ENCODE results near the gene RNF166.

DNA sequence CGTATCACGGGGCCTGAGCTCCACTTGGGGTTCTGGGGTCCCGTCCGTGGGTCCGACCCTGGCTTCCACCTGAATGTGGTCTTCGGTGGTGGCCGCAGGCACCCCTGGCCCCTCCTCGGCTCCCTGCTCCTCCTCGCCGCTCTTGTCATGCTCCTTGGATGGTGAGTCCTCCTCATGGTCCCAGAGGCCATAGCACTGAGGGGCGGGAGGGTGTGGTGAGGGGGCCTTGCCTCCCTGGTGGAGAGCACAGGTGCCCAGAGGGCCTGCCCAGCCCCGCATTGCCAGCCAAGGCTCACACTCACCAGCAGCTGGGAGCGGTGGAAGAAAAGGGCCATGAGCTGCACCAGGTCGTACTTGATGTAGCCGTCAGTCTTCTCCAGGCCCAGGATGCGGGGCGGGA is 15.0 kb upstream of the RNF166 start:
- TF ChIP-seq, protein P1, sequence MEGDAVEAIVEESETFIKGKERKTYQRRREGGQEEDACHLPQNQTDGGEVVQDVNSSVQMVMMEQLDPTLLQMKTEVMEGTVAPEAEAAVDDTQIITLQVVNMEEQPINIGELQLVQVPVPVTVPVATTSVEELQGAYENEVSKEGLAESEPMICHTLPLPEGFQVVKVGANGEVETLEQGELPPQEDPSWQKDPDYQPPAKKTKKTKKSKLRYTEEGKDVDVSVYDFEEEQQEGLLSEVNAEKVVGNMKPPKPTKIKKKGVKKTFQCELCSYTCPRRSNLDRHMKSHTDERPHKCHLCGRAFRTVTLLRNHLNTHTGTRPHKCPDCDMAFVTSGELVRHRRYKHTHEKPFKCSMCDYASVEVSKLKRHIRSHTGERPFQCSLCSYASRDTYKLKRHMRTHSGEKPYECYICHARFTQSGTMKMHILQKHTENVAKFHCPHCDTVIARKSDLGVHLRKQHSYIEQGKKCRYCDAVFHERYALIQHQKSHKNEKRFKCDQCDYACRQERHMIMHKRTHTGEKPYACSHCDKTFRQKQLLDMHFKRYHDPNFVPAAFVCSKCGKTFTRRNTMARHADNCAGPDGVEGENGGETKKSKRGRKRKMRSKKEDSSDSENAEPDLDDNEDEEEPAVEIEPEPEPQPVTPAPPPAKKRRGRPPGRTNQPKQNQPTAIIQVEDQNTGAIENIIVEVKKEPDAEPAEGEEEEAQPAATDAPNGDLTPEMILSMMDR (IDR thresholded peaks at IDR 0.05), result no peak
- TF ChIP-seq POLR2A (IDR thresholded peaks at IDR 0.05), result no peak

Data from lower leg skin (tissue), 3 donors.